HEK293 (cell line): Measurements from ENCODE around the gene NXPE1.
"Not testable (repeated sequence)": the region's sequence is repeated elsewhere in the genome, so short reads cannot be mapped to it uniquely, and the experiment has no call there.

Experiments used
- CTCF ChIA-PET: fragments of 350-600 bp; formaldehyde crosslinking; extraction: SDS; loops from one replicate; lab custom pipeline; 2021; ENCODE audit warnings: antibody characterized with exemption; lab: Yijun Ruan, JAX
- POLR2A ChIA-PET: fragments of 300-600 bp; formaldehyde crosslinking; extraction: SDS; loops from one replicate; lab custom pipeline; 2020; ENCODE audit warnings: antibody characterized with exemption, inconsistent platforms; lab: Yijun Ruan, JAX
- H3K27ac ChIP-seq: fragments of 200-500 bp; sonication (Bioruptor generic); 2 replicates; pipeline ENCODE4 v1.5.1; 2014; ENCODE audit warnings: low read depth, low read length, control low read depth, inconsistent platforms; ENCODE audit errors: extremely low read depth
- H3K36me3 ChIP-seq, 2 experiments: fragments of 200-500 bp in 1 of 2; sonication (Bioruptor generic) in 1 of 2; 1 replicate in 1 of 2; 2 replicates in 1 of 2; pipeline ENCODE4 v1.5.1; 2014 to 2017; ENCODE audit warnings: inconsistent platforms in 2 of 2, low read length in 2 of 2; ENCODE audit not compliant: control insufficient read depth in 2 of 2, insufficient read depth in 1 of 2
- H3K4me1 ChIP-seq: fragments of 200-500 bp; sonication (Bioruptor generic); 2 replicates; pipeline ENCODE4 v1.5.1; 2014; ENCODE audit warnings: mild to moderate bottlenecking, low read length, inconsistent platforms; ENCODE audit not compliant: control insufficient read depth, insufficient read depth
- H3K4me3 ChIP-seq: 2 replicates; pipeline ENCODE4 v1.5.1; 2011; ENCODE audit warnings: low read depth, mild to moderate bottlenecking, control low read depth, low read length, moderate library complexity
- H3K9me3 ChIP-seq: fragments of 200-500 bp; sonication (Bioruptor generic); 2 replicates; pipeline ENCODE4 v1.5.1; 2014; ENCODE audit warnings: low read depth, low read length, inconsistent platforms; ENCODE audit not compliant: control insufficient read depth, insufficient read depth
- MEIS1 ChIP-seq: sonication (generic); formaldehyde crosslinking; IDR thresholded peaks from 2 replicates; pipeline ENCODE4 v1.8.1; 2022; ENCODE audit warnings: missing genetic modification reagents, mild to moderate bottlenecking, borderline replicate concordance
- PRDM4 ChIP-seq: fragments of 450-650 bp; formaldehyde crosslinking; IDR thresholded peaks from 2 replicates; pipeline ENCODE4 v1.5.1; 2017; ENCODE audit warnings: missing biosample characterization, missing genetic modification characterization
- PRDM6 ChIP-seq: fragments of 450-650 bp; formaldehyde crosslinking; IDR thresholded peaks from 2 replicates; pipeline ENCODE4 v1.5.1; 2017; ENCODE audit warnings: missing biosample characterization, missing genetic modification characterization
- SETDB1 ChIP-seq: IDR thresholded peaks from one replicate; pipeline ENCODE4 v1.6.1; 2017; ENCODE audit warnings: mild to moderate bottlenecking, low read length, moderate library complexity, mixed read lengths; ENCODE audit not compliant: insufficient read length
- TCF7L2 ChIP-seq: IDR thresholded peaks from 2 replicates; pipeline ENCODE4 v1.6.1; 2011; ENCODE audit warnings: low read depth, mild to moderate bottlenecking, inconsistent platforms, low read length, moderate library complexity, borderline replicate concordance
- ZBTB48 ChIP-seq: fragments of 450-650 bp; formaldehyde crosslinking; IDR thresholded peaks from 2 replicates; pipeline ENCODE4 v1.5.1; 2016; ENCODE audit warnings: missing biosample characterization, missing genetic modification characterization
- ZNF169 ChIP-seq: fragments of 450-650 bp; formaldehyde crosslinking; IDR thresholded peaks from 2 replicates; pipeline ENCODE4 v1.5.1; 2016; ENCODE audit warnings: missing biosample characterization, missing genetic modification characterization
- ZNF18 ChIP-seq: fragments of 450-650 bp; formaldehyde crosslinking; IDR thresholded peaks from 2 replicates; pipeline ENCODE4 v1.5.1; 2016; ENCODE audit warnings: missing biosample characterization, missing genetic modification characterization
- ZNF274 ChIP-seq, 2 experiments: fragments of 200-500 bp in 1 of 2; fragments of 450-650 bp in 1 of 2; sonication (Bioruptor generic) in 1 of 2; formaldehyde crosslinking in 1 of 2; IDR thresholded peaks; 2 replicates each; pipeline versions ENCODE4 v1.5.1 to v1.6.1; 2014 to 2016; ENCODE audit warnings: borderline replicate concordance in 1 of 2, inconsistent platforms in 1 of 2, low read length in 1 of 2, missing biosample characterization in 1 of 2, missing genetic modification characterization in 1 of 2
- ZNF544 ChIP-seq: fragments of 450-650 bp; formaldehyde crosslinking; IDR thresholded peaks from 2 replicates; pipeline ENCODE4 v1.5.0; 2017; ENCODE audit warnings: missing biosample characterization, missing genetic modification characterization
- ZNF561 ChIP-seq: fragments of 450-650 bp; IDR thresholded peaks from 2 replicates; pipeline ENCODE4 v1.5.1; 2018; ENCODE audit warnings: missing biosample characterization, missing genetic modification characterization, borderline replicate concordance
- ZNF645 ChIP-seq: fragments of 450-650 bp; formaldehyde crosslinking; IDR thresholded peaks from 2 replicates; pipeline ENCODE4; 2016; ENCODE audit warnings: missing biosample characterization, missing genetic modification characterization

The NXPE1 gene

GRCh38 chr11:114607753-114608459 lies 48.2 kb upstream of the NXPE1 start (continued):
- TF ChIP-seq ZNF274 (IDR thresholded peaks at IDR 0.05; ENCODE audit: low read length), result no peak
- no peak for TF ChIP-seq ZNF274 (tag by site-specific recombination; IDR thresholded peaks at IDR 0.05; ENCODE audit: borderline replicate concordance)
- TF ChIP-seq TCF7L2, result no peak
- TF ChIP-seq ZNF645 (tag by site-specific recombination), result no peak
- no peak for TF ChIP-seq PRDM4 (tag by site-specific recombination)
- no peak for TF ChIP-seq ZNF18 (tag by site-specific recombination)
- TF ChIP-seq MEIS1 (CRISPR knock-in tag), result no peak
- TF ChIP-seq ZNF561, result no peak
- TF ChIP-seq PRDM6 (tag by site-specific recombination), result no peak
- TF ChIP-seq SETDB1, result no peak
- TF ChIP-seq ZNF544 (tag by site-specific recombination), result no peak
- TF ChIP-seq, all 188 proteins: peak for 0

- H3K9me3 ChIP-seq, H3K27ac ChIP-seq, H3K4me3 ChIP-seq, CTCF ChIA-PET, H3K4me1 ChIP-seq, H3K36me3 ChIP-seq, POLR2A ChIA-PET: not testable (repeated sequence)
Measured at GRCh38 chr11:114606802-114607075, 47.1 kb upstream of the NXPE1 start.

- no peak for TF ChIP-seq ZNF169 (tag by site-specific recombination)
- no peak for TF ChIP-seq ZBTB48 (tag by site-specific recombination)
- H3K4me1 ChIP-seq, result no peaks in the 10 kb centered on the region
- no peak overlapping the region for H3K27ac ChIP-seq
- H3K4me3 ChIP-seq, result no peak overlapping the region
- no peaks in the 10 kb centered on the region for H3K36me3 ChIP-seq
- ChIA-PET POLR2A (no interaction called here), CTCF (no interaction called here)
- no peaks in the 10 kb centered on the region for H3K9me3 ChIP-seq
Measured at GRCh38 chr11:114606003-114606801, 46.5 kb upstream of the NXPE1 start.
